ENCODE results near the gene MACF1. TPM values are rescaled to one million over a fixed set of nuclear protein-coding genes. Genes with fewer than 3 reads are reported as not detected.
"Not testable (repeated sequence)": the region's sequence is repeated elsewhere in the genome, so short reads cannot be mapped to it uniquely, and the experiment has no call there.

Gene MACF1
- total RNA-seq, 4 donors from 2014 or later = 421 to 942 (median 545) TPM

GRCh38 chr1:39494671-39495410 lies 290.3 kb downstream of the MACF1 start:
- Histone ChIP-seq H3K36me3 (no peaks in the 10 kb centered on the region), H3K27ac (no peak overlapping the region), H3K9me3 (no peaks in the 10 kb centered on the region), H3K27me3 (peaks cover 31% of the 10 kb centered on the region), H3K4me1 (peaks cover 15% of the 10 kb centered on the region), H3K4me3 (no peak overlapping the region)
- 79% methylated on average over 11 of the region's 14 CpGs for WGBS
- TF ChIP-seq CTCF (IDR thresholded peaks at IDR 0.05) (no peak), POLR2AphosphoS5 (IDR thresholded peaks at IDR 0.05) (no peak), POLR2A (IDR thresholded peaks at IDR 0.05) (no peak), EP300 (IDR thresholded peaks at IDR 0.05) (no peak)
- no peak for DNase-seq (ENCODE audit: low spot score in 2 of 2)

- not testable (repeated sequence) for H3K9me3 ChIP-seq; H3K27ac ChIP-seq; DNase-seq (ENCODE audit: low spot score in 2 of 2); H3K4me3 ChIP-seq; H3K4me1 ChIP-seq; H3K36me3 ChIP-seq
- WGBS = 92% methylated on average over 5 of the region's 5 CpGs
- H3K27me3 ChIP-seq = peaks cover 23% of the 10 kb centered on the region
Observed at GRCh38 chr1:39496520-39496919, 292.0 kb downstream of the MACF1 start.

GRCh38 chr1:39497585-39497984 lies 293.1 kb downstream of the MACF1 start:
- 54% methylated on average over 2 of the region's 5 CpGs for WGBS
- H3K27me3 ChIP-seq = peaks cover 13% of the 10 kb centered on the region
- H3K27ac ChIP-seq = no peak overlapping the region
- no peaks in the 10 kb centered on the region for H3K4me1 ChIP-seq
- H3K9me3 ChIP-seq = no peaks in the 10 kb centered on the region
- no peak for TF ChIP-seq POLR2A (IDR thresholded peaks at IDR 0.05)
- no peak for TF ChIP-seq EP300 (IDR thresholded peaks at IDR 0.05)
- no peak for TF ChIP-seq CTCF (IDR thresholded peaks at IDR 0.05)
- no peaks in the 10 kb centered on the region for H3K36me3 ChIP-seq
- H3K4me3 ChIP-seq = no peak overlapping the region
- DNase-seq (ENCODE audit: low spot score in 2 of 2) = no peak

- H3K27ac ChIP-seq; H3K36me3 ChIP-seq; H3K9me3 ChIP-seq; DNase-seq (ENCODE audit: low spot score in 2 of 2); H3K4me3 ChIP-seq; H3K27me3 ChIP-seq; H3K4me1 ChIP-seq: not testable (repeated sequence)
- WGBS = 85% methylated on average over 4 of the region's 9 CpGs
Observed at GRCh38 chr1:39498096-39498710, 293.7 kb downstream of the MACF1 start.

GRCh38 chr1:39498821-39499220 lies 294.3 kb downstream of the MACF1 start:
- H3K9me3 ChIP-seq; DNase-seq (ENCODE audit: low spot score in 2 of 2): not testable (repeated sequence)
- WGBS = no CpG with 5 or more reads among the region's 15 CpGs

GRCh38 chr1:39499668-39500067 lies 295.2 kb downstream of the MACF1 start:
- TF ChIP-seq CTCF (IDR thresholded peaks at IDR 0.05) (no peak), POLR2AphosphoS5 (IDR thresholded peaks at IDR 0.05) (no peak), POLR2A (IDR thresholded peaks at IDR 0.05) (no peak), EP300 (IDR thresholded peaks at IDR 0.05) (no peak)
- H3K27ac ChIP-seq = no peak overlapping the region
- WGBS = 90% methylated on average over 5 of the region's 5 CpGs
- no peak overlapping the region for H3K4me3 ChIP-seq
- peaks cover 3% of the 10 kb centered on the region for H3K27me3 ChIP-seq
- no peaks in the 10 kb centered on the region for H3K36me3 ChIP-seq
- no peaks in the 10 kb centered on the region for H3K4me1 ChIP-seq
- no peaks in the 10 kb centered on the region for H3K9me3 ChIP-seq
- DNase-seq (ENCODE audit: low spot score in 2 of 2) = no peak

More at GRCh38 chr1:39498821-39499220, 294.3 kb downstream of the MACF1 start:
- not testable (repeated sequence) for H3K27me3 ChIP-seq, H3K27ac ChIP-seq, H3K36me3 ChIP-seq, H3K4me3 ChIP-seq, H3K4me1 ChIP-seq
